Keratinocyte (primary cell): ENCODE data around the gene LDB1. TPM values are rescaled to one million over a fixed set of nuclear protein-coding genes. Genes with fewer than 3 reads are reported as not detected.

Source experiments
- DNase-seq: peaks from one replicate; pipeline ENCODE4 v3.0.0-alpha.2; 2011; ENCODE audit warnings: low read depth, missing footprints, low spot score
- FAIRE-seq: peaks from 2 replicates; lab custom pipeline; 2011; peaks lifted over from hg19 to GRCh38; lab: Jason Lieb, UNC
- H2AFZ ChIP-seq: 2 replicates; pipeline ENCODE4 v1.6.0; 2012; ENCODE audit warnings: low read length, control low read depth, inconsistent platforms; ENCODE audit not compliant: control insufficient read depth
- H3K27ac ChIP-seq: 2 replicates; pipeline ENCODE4 v1.5.1; 2011; ENCODE audit warnings: low read length; ENCODE audit not compliant: control insufficient read depth, insufficient read depth
- H3K27me3 ChIP-seq: 3 replicates; pipeline ENCODE4 v1.6.0; 2011; ENCODE audit warnings: low read length; ENCODE audit not compliant: control insufficient read depth, insufficient read depth; ENCODE audit errors: extremely low read depth
- H3K36me3 ChIP-seq, 2 experiments: 2 replicates in 1 of 2; 3 replicates in 1 of 2; pipeline ENCODE4 v1.5.1; 2011; ENCODE audit warnings: low read length in 2 of 2, mild to moderate bottlenecking in 1 of 2; ENCODE audit not compliant: control insufficient read depth in 2 of 2, insufficient read depth in 2 of 2; ENCODE audit errors: extremely low read depth in 1 of 2
- H3K4me1 ChIP-seq: 3 replicates; pipeline ENCODE4 v1.5.1; 2011; ENCODE audit warnings: low read length; ENCODE audit not compliant: control insufficient read depth, insufficient read depth; ENCODE audit errors: extremely low read depth
- H3K4me2 ChIP-seq: 3 replicates; pipeline ENCODE4 v1.6.0; 2011; ENCODE audit warnings: low read depth, low read length; ENCODE audit not compliant: control insufficient read depth, insufficient read depth; ENCODE audit errors: extremely low read depth
- H3K4me3 ChIP-seq, 3 experiments: fragments of 200-600 bp in 1 of 3; sonication (generic) in 1 of 3; 2 replicates in 2 of 3; 3 replicates in 1 of 3; pipeline ENCODE4 v1.5.1; 2011 to 2016; ENCODE audit warnings: low read length in 3 of 3, mild to moderate bottlenecking in 3 of 3, control low read depth in 2 of 3, inconsistent platforms in 1 of 3, low read depth in 1 of 3, mixed read lengths in 1 of 3, mixed run types in 1 of 3, moderate library complexity in 1 of 3; ENCODE audit not compliant: control insufficient read depth in 2 of 3, insufficient read depth in 2 of 3; ENCODE audit errors: extremely low read depth in 1 of 3
- H3K79me2 ChIP-seq: 2 replicates; pipeline ENCODE4 v1.6.0; 2012; ENCODE audit warnings: low read length; ENCODE audit not compliant: control insufficient read depth, insufficient read depth
- H3K9ac ChIP-seq: 3 replicates; pipeline ENCODE4 v1.6.0; 2011; ENCODE audit warnings: low read length; ENCODE audit not compliant: control insufficient read depth, insufficient read depth; ENCODE audit errors: extremely low read depth
- H3K9me1 ChIP-seq: 3 replicates; pipeline ENCODE4 v1.6.0; 2011; ENCODE audit warnings: low read length; ENCODE audit not compliant: control insufficient read depth, insufficient read depth; ENCODE audit errors: extremely low read depth
- H3K9me3 ChIP-seq: 2 replicates; pipeline ENCODE4 v1.5.1; 2012; ENCODE audit warnings: low read depth, low read length; ENCODE audit not compliant: control insufficient read depth
- H4K20me1 ChIP-seq: 3 replicates; pipeline ENCODE4 v1.6.0; 2011; ENCODE audit warnings: low read length; ENCODE audit not compliant: control insufficient read depth, insufficient read depth; ENCODE audit errors: extremely low read depth
- EZH2 ChIP-seq: IDR thresholded peaks from one replicate; pipeline ENCODE4 v1.6.1; 2012; ENCODE audit warnings: inconsistent platforms, mild to moderate bottlenecking, low read length, moderate library complexity
- dilution Hi-C: fragments of 300-500 bp; cut with MboI; formaldehyde crosslinking; loops from one replicate; pipeline ENCODE4 v1.7.0; 2020; ENCODE audit warnings: low sequenced_read_pairs; ENCODE audit not compliant: extremely low pct_ligation_motif_present
- polyA plus RNA-seq, 5 experiments: library from polyadenylated mRNA; depleted of rRNA in 3 of 5; stranded (reverse) in 3 of 5; stranded (forward) in 1 of 5; unstranded in 1 of 5; fragments of >200 nt; gene quantifications; 1 replicate in 1 of 5; 2 replicates in 3 of 5; 3 replicates in 1 of 5; pipeline versions ENCODE4 v1.2.1 to v1.2.3, GENCODE V29; 2011 to 2012; ENCODE audit warnings: missing spikeins in 2 of 5, low read depth in 1 of 5, low replicate concordance in 1 of 5
- TF ChIP-seq, protein P1 (sequence below), 3 experiments: IDR thresholded peaks in 1 of 3; conservative IDR thresholded peaks in 1 of 3; optimal IDR thresholded peaks in 1 of 3; 2 replicates in 2 of 3; 3 replicates in 1 of 3; pipeline versions ENCODE3 to v1.5.1; 2011; ENCODE audit warnings: low read length in 3 of 3, mild to moderate bottlenecking in 3 of 3, moderate library complexity in 2 of 3, control low read depth in 1 of 3, inconsistent platforms in 1 of 3; ENCODE audit not compliant: insufficient read depth in 2 of 3; ENCODE audit errors: extremely low read depth in 1 of 3

Gene LDB1
- polyA plus RNA-seq, 1 donor (not counting 4 experiments of a cell fraction or from before 2014, with no cell fraction given), result 97.3 TPM

- Histone ChIP-seq H3K27me3 (no peaks in the 10 kb centered on the region), H3K27ac (no peak overlapping the region), H3K36me3 (peaks cover 41 to 53% of the 10 kb centered on the region in 2 experiments), H3K4me3 (no peak overlapping the region), H3K9ac (no peak overlapping the region), H2AFZ (no peak overlapping the region), H3K4me1 (peaks cover 23% of the 10 kb centered on the region), H3K4me2 (no peak overlapping the region), H3K79me2 (peaks cover 48% of the 10 kb centered on the region), H3K9me3 (no peaks in the 10 kb centered on the region), H4K20me1 (peaks cover 26% of the 10 kb centered on the region), H3K9me1 (no peaks in the 10 kb centered on the region)
- DNase-seq (no peak), FAIRE-seq (no peak)
- TF ChIP-seq, protein P1, sequence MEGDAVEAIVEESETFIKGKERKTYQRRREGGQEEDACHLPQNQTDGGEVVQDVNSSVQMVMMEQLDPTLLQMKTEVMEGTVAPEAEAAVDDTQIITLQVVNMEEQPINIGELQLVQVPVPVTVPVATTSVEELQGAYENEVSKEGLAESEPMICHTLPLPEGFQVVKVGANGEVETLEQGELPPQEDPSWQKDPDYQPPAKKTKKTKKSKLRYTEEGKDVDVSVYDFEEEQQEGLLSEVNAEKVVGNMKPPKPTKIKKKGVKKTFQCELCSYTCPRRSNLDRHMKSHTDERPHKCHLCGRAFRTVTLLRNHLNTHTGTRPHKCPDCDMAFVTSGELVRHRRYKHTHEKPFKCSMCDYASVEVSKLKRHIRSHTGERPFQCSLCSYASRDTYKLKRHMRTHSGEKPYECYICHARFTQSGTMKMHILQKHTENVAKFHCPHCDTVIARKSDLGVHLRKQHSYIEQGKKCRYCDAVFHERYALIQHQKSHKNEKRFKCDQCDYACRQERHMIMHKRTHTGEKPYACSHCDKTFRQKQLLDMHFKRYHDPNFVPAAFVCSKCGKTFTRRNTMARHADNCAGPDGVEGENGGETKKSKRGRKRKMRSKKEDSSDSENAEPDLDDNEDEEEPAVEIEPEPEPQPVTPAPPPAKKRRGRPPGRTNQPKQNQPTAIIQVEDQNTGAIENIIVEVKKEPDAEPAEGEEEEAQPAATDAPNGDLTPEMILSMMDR (optimal IDR thresholded peaks at IDR 0.05 in 1 of 3, IDR thresholded peaks at IDR 0.05 in 1 of 3, conservative IDR thresholded peaks at IDR 0.05 in 1 of 3; ENCODE audit: extremely low read depth in 1 of 3, insufficient read depth in 2 of 3, low read length in 3 of 3), result no peak
- TF ChIP-seq EZH2, result no peak
- dilution Hi-C loops, result no loop called here
These were observed 27.4 kb upstream of the LDB1 start for GRCh38 chr10:102147561-102147960.

- dilution Hi-C loops, result no loop called here
These were observed 26.8 kb upstream of the LDB1 start for GRCh38 chr10:102146971-102147428.

More at GRCh38 chr10:102146971-102147428, 26.8 kb upstream of the LDB1 start:
- FAIRE-seq (no peak), DNase-seq (no peak)
- peaks cover 41 to 53% of the 10 kb centered on the region in 2 experiments for H3K36me3 ChIP-seq
- no peaks in the 10 kb centered on the region for H3K27me3 ChIP-seq
- peaks cover 23% of the 10 kb centered on the region for H3K4me1 ChIP-seq
- H3K9ac ChIP-seq, result no peak overlapping the region
- H3K9me3 ChIP-seq, result no peaks in the 10 kb centered on the region
- no peak overlapping the region for H3K4me3 ChIP-seq
- peaks cover 26% of the 10 kb centered on the region for H4K20me1 ChIP-seq
- H3K27ac ChIP-seq, result no peak overlapping the region
- H3K4me2 ChIP-seq, result no peak overlapping the region
- H3K9me1 ChIP-seq, result no peaks in the 10 kb centered on the region
- H2AFZ ChIP-seq, result no peak overlapping the region
- TF ChIP-seq EZH2, result no peak
- TF ChIP-seq, protein P1 (optimal IDR thresholded peaks at IDR 0.05 in 1 of 3, IDR thresholded peaks at IDR 0.05 in 1 of 3, conservative IDR thresholded peaks at IDR 0.05 in 1 of 3; ENCODE audit: extremely low read depth in 1 of 3, insufficient read depth in 2 of 3, low read length in 3 of 3), result no peak
- H3K79me2 ChIP-seq, result peaks cover 45% of the 10 kb centered on the region
